ENCODE results near the gene TRAPPC12.

Gene TRAPPC12

GRCh38 chr2:3517948-3518495 is 138.5 kb downstream of the TRAPPC12 start:
- DNase-seq: no peak

GRCh38 chr2:3518496-3519254 is 139.2 kb downstream of the TRAPPC12 start:
- peak; percentile 97 for DNase-seq

- peak; percentile 84 for DNase-seq
Measured at GRCh38 chr2:3519255-3520205, 140.0 kb downstream of the TRAPPC12 start, which contains the start of gene ADI1. ADI1 (minus strand) TSS chr2:3519531; CDS start chr2:3519487, 44 bp downstream.

GRCh38 chr2:3520591-3520990 is 141.1 kb downstream of the TRAPPC12 start:
- no peak for DNase-seq

GRCh38 chr2:3522961-3523421 is 143.5 kb downstream of the TRAPPC12 start:
- DNase-seq: no peak

GRCh38 chr2:3523551-3524041 is 144.1 kb downstream of the TRAPPC12 start:
- DNase-seq: peak; percentile 47

GRCh38 chr2:3526871-3527270 is 147.4 kb downstream of the TRAPPC12 start:
- DNase-seq: no peak

- DNase-seq: no peak
Measured at GRCh38 chr2:3527886-3528785, 148.6 kb downstream of the TRAPPC12 start.
